ENCODE measurements around the gene C1orf232. TPM values are rescaled to one million over a fixed set of nuclear protein-coding genes. Genes with fewer than 3 reads are reported as not detected.

C1orf232 gene
- total RNA-seq, 3 donors from 2014 or later (not counting 1 experiment from before 2014, with no cell fraction given) = not detected

GRCh38 chr1:26189331-26189730, 20.6 kb upstream of the C1orf232 start:
- H3K4me1 Mint-ChIP-seq = peaks cover 0 to 4% of the 10 kb centered on the region in 2 donors
- no peak overlapping the region for H3K4me3 ChIP-seq (ENCODE audit: low read length)
- no peak for ATAC-seq
- no peak for TF ChIP-seq CTCF (IDR thresholded peaks at IDR 0.05)
- intact Hi-C loops (cut with micrococcal nuclease) = no loop called here
- no peak overlapping the region for H3K27ac ChIP-seq (ENCODE audit: low read length)
- WGBS (ENCODE audit: insufficient coverage) = 87% methylated on average over 6 of the region's 6 CpGs
- no peaks in the 10 kb centered on the region for H3K4me1 ChIP-seq (ENCODE audit: control insufficient read depth, insufficient read depth, low read length)
- no peaks in the 10 kb centered on the region for H3K9me3 Mint-ChIP-seq
- no peaks in the 10 kb centered on the region for H3K36me3 ChIP-seq (ENCODE audit: control insufficient read depth, insufficient read depth, low read length)
- H3K27ac Mint-ChIP-seq = no peak overlapping the region
- DNase-seq = no peak
- H3K27me3 Mint-ChIP-seq (ENCODE audit: low read depth in 2 of 2) = peaks cover 0 to 3% of the 10 kb centered on the region in 2 donors
- no peak overlapping the region for H3K4me3 Mint-ChIP-seq
- no peaks in the 10 kb centered on the region for H3K27me3 ChIP-seq (ENCODE audit: control insufficient read depth, insufficient read depth, low read length)
- H3K9me3 ChIP-seq (ENCODE audit: control insufficient read depth, insufficient read depth, low read length) = no peaks in the 10 kb centered on the region
- no peaks in the 10 kb centered on the region for H3K36me3 Mint-ChIP-seq

GRCh38 chr1:26188477-26188876, 19.7 kb upstream of the C1orf232 start:
- DNase-seq (no peak), ATAC-seq (no peak)
- intact Hi-C loops (cut with micrococcal nuclease) = no loop called here
- Mint-ChIP-seq H3K4me1 (peaks cover 0 to 4% of the 10 kb centered on the region in 2 donors), H3K27ac (no peak overlapping the region), H3K4me3 (no peak overlapping the region), H3K27me3 (ENCODE audit: low read depth in 2 of 2) (peaks cover 0 to 3% of the 10 kb centered on the region in 2 donors), H3K9me3 (no peaks in the 10 kb centered on the region), H3K36me3 (no peaks in the 10 kb centered on the region)
- H3K27me3 ChIP-seq (ENCODE audit: control insufficient read depth, insufficient read depth, low read length) = no peaks in the 10 kb centered on the region
- H3K27ac ChIP-seq (ENCODE audit: low read length) = no peak overlapping the region
- H3K4me1 ChIP-seq (ENCODE audit: control insufficient read depth, insufficient read depth, low read length) = no peaks in the 10 kb centered on the region
- H3K4me3 ChIP-seq (ENCODE audit: low read length) = no peak overlapping the region
- no peaks in the 10 kb centered on the region for H3K9me3 ChIP-seq (ENCODE audit: control insufficient read depth, insufficient read depth, low read length)
- 93% methylated on average over 8 of the region's 8 CpGs for WGBS (ENCODE audit: insufficient coverage)
- no peaks in the 10 kb centered on the region for H3K36me3 ChIP-seq (ENCODE audit: control insufficient read depth, insufficient read depth, low read length)
- no peak for TF ChIP-seq CTCF (IDR thresholded peaks at IDR 0.05)

GRCh38 chr1:26187882-26188281, 19.1 kb upstream of the C1orf232 start:
- Mint-ChIP-seq H3K9me3 (no peaks in the 10 kb centered on the region), H3K4me1 (peaks cover 0 to 4% of the 10 kb centered on the region in 2 donors), H3K36me3 (no peaks in the 10 kb centered on the region), H3K4me3 (no peak overlapping the region), H3K27ac (no peak overlapping the region), H3K27me3 (ENCODE audit: low read depth in 2 of 2) (peaks cover 0 to 3% of the 10 kb centered on the region in 2 donors)
- Histone ChIP-seq H3K36me3 (ENCODE audit: control insufficient read depth, insufficient read depth, low read length) (no peaks in the 10 kb centered on the region), H3K4me1 (ENCODE audit: control insufficient read depth, insufficient read depth, low read length) (no peaks in the 10 kb centered on the region), H3K27me3 (ENCODE audit: control insufficient read depth, insufficient read depth, low read length) (no peaks in the 10 kb centered on the region), H3K4me3 (ENCODE audit: low read length) (no peak overlapping the region), H3K27ac (ENCODE audit: low read length) (no peak overlapping the region), H3K9me3 (ENCODE audit: control insufficient read depth, insufficient read depth, low read length) (no peaks in the 10 kb centered on the region)
- ATAC-seq (no peak), DNase-seq (no peak)
- no peak for TF ChIP-seq CTCF (IDR thresholded peaks at IDR 0.05)
- WGBS (ENCODE audit: insufficient coverage) = 96% methylated on average over 4 of the region's 6 CpGs
- intact Hi-C loops (cut with micrococcal nuclease) = no loop called here

GRCh38 chr1:26184883-26185282, 16.1 kb upstream of the C1orf232 start:
- DNase-seq = no peak
- Histone ChIP-seq H3K4me1 (ENCODE audit: control insufficient read depth, insufficient read depth, low read length) (no peaks in the 10 kb centered on the region), H3K4me3 (ENCODE audit: low read length) (no peak overlapping the region), H3K36me3 (ENCODE audit: control insufficient read depth, insufficient read depth, low read length) (no peaks in the 10 kb centered on the region), H3K9me3 (ENCODE audit: control insufficient read depth, insufficient read depth, low read length) (no peaks in the 10 kb centered on the region), H3K27me3 (ENCODE audit: control insufficient read depth, insufficient read depth, low read length) (no peaks in the 10 kb centered on the region), H3K27ac (ENCODE audit: low read length) (no peak overlapping the region)
- WGBS (ENCODE audit: insufficient coverage) = 95% methylated on average over 21 of the region's 21 CpGs
- Mint-ChIP-seq H3K4me1 (no peaks in the 10 kb centered on the region), H3K4me3 (no peak overlapping the region), H3K27ac (no peak overlapping the region), H3K36me3 (no peaks in the 10 kb centered on the region), H3K27me3 (ENCODE audit: low read depth in 2 of 2) (no peaks in the 10 kb centered on the region), H3K9me3 (no peaks in the 10 kb centered on the region)
- TF ChIP-seq CTCF (IDR thresholded peaks at IDR 0.05) = no peak
- intact Hi-C loops (cut with micrococcal nuclease) = no loop called here
- ATAC-seq = no peak
